ENCODE results near the gene CCKAR.

DNA sequence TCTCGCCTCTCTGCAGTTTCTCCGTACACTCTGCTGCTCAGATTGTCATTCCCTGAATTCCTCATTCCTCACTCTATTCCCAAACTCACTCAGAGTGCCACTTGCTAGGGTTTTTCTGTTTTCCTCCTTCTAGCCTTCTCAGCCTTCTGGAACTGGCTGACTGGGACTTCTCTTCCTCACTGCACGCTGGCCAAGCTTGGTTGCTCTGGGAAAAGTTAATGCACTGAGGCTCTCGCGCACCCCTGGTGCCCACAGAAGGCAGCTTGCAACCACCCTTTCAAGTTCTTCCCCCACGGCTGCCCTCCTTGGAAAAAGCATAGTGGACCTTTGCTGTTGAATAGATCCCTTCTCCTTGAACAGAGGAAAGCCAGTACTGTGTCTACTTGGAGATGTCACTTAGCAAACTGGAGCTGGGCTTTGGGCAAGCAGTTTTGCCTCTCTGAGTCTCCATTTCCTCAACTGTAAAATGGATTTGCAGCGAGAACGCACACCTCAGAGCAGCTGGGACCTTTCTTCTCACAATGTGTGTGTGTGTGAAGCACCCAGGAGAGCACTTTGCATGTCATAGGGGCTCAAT lies 6.0 kb upstream of the CCKAR start:
- TF ChIP-seq POLR2A (IDR thresholded peaks at IDR 0.05): no peak
- TF ChIP-seq, protein P1, sequence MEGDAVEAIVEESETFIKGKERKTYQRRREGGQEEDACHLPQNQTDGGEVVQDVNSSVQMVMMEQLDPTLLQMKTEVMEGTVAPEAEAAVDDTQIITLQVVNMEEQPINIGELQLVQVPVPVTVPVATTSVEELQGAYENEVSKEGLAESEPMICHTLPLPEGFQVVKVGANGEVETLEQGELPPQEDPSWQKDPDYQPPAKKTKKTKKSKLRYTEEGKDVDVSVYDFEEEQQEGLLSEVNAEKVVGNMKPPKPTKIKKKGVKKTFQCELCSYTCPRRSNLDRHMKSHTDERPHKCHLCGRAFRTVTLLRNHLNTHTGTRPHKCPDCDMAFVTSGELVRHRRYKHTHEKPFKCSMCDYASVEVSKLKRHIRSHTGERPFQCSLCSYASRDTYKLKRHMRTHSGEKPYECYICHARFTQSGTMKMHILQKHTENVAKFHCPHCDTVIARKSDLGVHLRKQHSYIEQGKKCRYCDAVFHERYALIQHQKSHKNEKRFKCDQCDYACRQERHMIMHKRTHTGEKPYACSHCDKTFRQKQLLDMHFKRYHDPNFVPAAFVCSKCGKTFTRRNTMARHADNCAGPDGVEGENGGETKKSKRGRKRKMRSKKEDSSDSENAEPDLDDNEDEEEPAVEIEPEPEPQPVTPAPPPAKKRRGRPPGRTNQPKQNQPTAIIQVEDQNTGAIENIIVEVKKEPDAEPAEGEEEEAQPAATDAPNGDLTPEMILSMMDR (IDR thresholded peaks at IDR 0.05): no peak
- TF ChIP-seq EP300 (IDR thresholded peaks at IDR 0.05): no peak
